ENCODE data around the gene AKAP8L.

Gene AKAP8L

GRCh38 chr19:15427350-15427700, 8.5 kb upstream of the AKAP8L start:
- no peak for DNase-seq (ENCODE audit: low read depth)
- TF ChIP-seq CTCF (IDR thresholded peaks at IDR 0.05; ENCODE audit: insufficient read depth, low read depth, low read length, missing control alignments): no peak
- no peak overlapping the region for H3K4me3 ChIP-seq (ENCODE audit: low read depth, low read length)

- no peak overlapping the region for H3K4me3 ChIP-seq (ENCODE audit: low read depth, low read length)
- no peak for TF ChIP-seq CTCF (IDR thresholded peaks at IDR 0.05; ENCODE audit: insufficient read depth, low read depth, low read length, missing control alignments)
- DNase-seq (ENCODE audit: low read depth): no peak
Observed at GRCh38 chr19:15426485-15427349, 7.9 kb upstream of the AKAP8L start.

- DNase-seq (ENCODE audit: low read depth): no peak
- no peak for TF ChIP-seq CTCF (IDR thresholded peaks at IDR 0.05; ENCODE audit: insufficient read depth, low read depth, low read length, missing control alignments)
- H3K4me3 ChIP-seq (ENCODE audit: low read depth, low read length): no peak overlapping the region
Observed at GRCh38 chr19:15425321-15425950, 6.6 kb upstream of the AKAP8L start.

GRCh38 chr19:15424692-15425272, 6.0 kb upstream of the AKAP8L start:
- H3K4me3 ChIP-seq (ENCODE audit: low read depth, low read length): no peak overlapping the region
- no peak for TF ChIP-seq CTCF (IDR thresholded peaks at IDR 0.05; ENCODE audit: insufficient read depth, low read depth, low read length, missing control alignments)
- no peak for DNase-seq (ENCODE audit: low read depth)

GRCh38 chr19:15424121-15424520, 5.3 kb upstream of the AKAP8L start:
- TF ChIP-seq CTCF (IDR thresholded peaks at IDR 0.05; ENCODE audit: insufficient read depth, low read depth, low read length, missing control alignments): no peak
- DNase-seq (ENCODE audit: low read depth): no peak
- no peak overlapping the region for H3K4me3 ChIP-seq (ENCODE audit: low read depth, low read length)

- no peak for DNase-seq (ENCODE audit: low read depth)
- no peak for TF ChIP-seq CTCF (IDR thresholded peaks at IDR 0.05; ENCODE audit: insufficient read depth, low read depth, low read length, missing control alignments)
- no peak overlapping the region for H3K4me3 ChIP-seq (ENCODE audit: low read depth, low read length)
Observed at GRCh38 chr19:15423130-15423529, 4.3 kb upstream of the AKAP8L start.

Data from GM12865 (cell line).